Nephron progenitor cell (in vitro differentiated cells): ENCODE measurements around the gene NFATC3.
A peak's percentile ranks its signal among the peaks of the same experiment; 100 is the strongest.
"Not testable (repeated sequence)": the region's sequence is repeated elsewhere in the genome, so short reads cannot be mapped to it uniquely, and the experiment has no call there.

Source experiments
- DNase-seq: peaks from one replicate; pipeline ENCODE4 v3.0.0; 2021
- H3K27ac Mint-ChIP-seq: 2 replicates; pipeline ENCODE4 v1.8.0; 2021; ENCODE audit warnings: mild to moderate bottlenecking, moderate library complexity, mixed read lengths
- H3K27me3 Mint-ChIP-seq: 2 replicates; pipeline ENCODE4 v1.8.0; 2021; ENCODE audit warnings: mild to moderate bottlenecking, low read depth, mixed read lengths; ENCODE audit not compliant: poor library complexity
- H3K36me3 Mint-ChIP-seq: 2 replicates; pipeline ENCODE4 v1.8.0; 2021; ENCODE audit warnings: low read depth, mixed read lengths
- H3K4me1 Mint-ChIP-seq: 2 replicates; pipeline ENCODE4 v1.8.0; 2021; ENCODE audit warnings: mixed read lengths
- H3K4me3 Mint-ChIP-seq: 2 replicates; pipeline ENCODE4 v1.8.0; 2021; ENCODE audit warnings: mild to moderate bottlenecking, moderate library complexity, mixed read lengths
- H3K9me3 Mint-ChIP-seq: 2 replicates; pipeline ENCODE4 v1.8.0; 2021; ENCODE audit warnings: mild to moderate bottlenecking, moderate library complexity, mixed read lengths
- TF ChIP-seq, protein P1 (sequence below): fragments of 200-600 bp; sonication (generic); IDR thresholded peaks from 2 replicates; pipeline ENCODE4 v1.5.0; 2021; ENCODE audit warnings: antibody characterized with exemption

Gene NFATC3

DNA sequence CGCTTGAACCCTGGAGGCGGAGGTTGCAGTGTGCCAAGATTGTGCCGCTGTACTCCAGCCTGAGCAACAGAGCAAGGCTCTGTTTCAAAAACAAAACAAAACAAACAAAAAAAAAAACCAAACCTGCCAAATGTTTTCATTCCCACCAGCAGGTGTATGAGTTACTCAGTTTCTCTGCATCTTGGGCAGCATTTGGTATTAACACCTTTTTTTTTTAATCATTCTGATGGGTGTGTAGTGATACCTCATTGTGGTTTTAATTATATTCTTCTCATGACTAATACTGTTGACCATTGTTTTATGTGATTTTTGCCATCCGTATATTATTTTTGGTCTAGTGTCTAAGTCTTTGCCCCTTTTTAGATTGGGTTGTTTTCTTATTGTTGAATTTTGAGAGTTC lies 15.3 kb downstream of the NFATC3 start:
- no peaks in the 10 kb centered on the region for H3K27me3 Mint-ChIP-seq
- H3K36me3 Mint-ChIP-seq = peaks cover 71% of the 10 kb centered on the region
- TF ChIP-seq, protein P1, sequence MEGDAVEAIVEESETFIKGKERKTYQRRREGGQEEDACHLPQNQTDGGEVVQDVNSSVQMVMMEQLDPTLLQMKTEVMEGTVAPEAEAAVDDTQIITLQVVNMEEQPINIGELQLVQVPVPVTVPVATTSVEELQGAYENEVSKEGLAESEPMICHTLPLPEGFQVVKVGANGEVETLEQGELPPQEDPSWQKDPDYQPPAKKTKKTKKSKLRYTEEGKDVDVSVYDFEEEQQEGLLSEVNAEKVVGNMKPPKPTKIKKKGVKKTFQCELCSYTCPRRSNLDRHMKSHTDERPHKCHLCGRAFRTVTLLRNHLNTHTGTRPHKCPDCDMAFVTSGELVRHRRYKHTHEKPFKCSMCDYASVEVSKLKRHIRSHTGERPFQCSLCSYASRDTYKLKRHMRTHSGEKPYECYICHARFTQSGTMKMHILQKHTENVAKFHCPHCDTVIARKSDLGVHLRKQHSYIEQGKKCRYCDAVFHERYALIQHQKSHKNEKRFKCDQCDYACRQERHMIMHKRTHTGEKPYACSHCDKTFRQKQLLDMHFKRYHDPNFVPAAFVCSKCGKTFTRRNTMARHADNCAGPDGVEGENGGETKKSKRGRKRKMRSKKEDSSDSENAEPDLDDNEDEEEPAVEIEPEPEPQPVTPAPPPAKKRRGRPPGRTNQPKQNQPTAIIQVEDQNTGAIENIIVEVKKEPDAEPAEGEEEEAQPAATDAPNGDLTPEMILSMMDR = no peak
- no peak overlapping the region for H3K4me3 Mint-ChIP-seq
- H3K4me1 Mint-ChIP-seq = no peaks in the 10 kb centered on the region
- peaks cover 46% of the 10 kb centered on the region for H3K9me3 Mint-ChIP-seq
- peak overlapping the region; percentile 16 for H3K27ac Mint-ChIP-seq
- DNase-seq = no peak

GRCh38 chr16:68105611-68106010 lies 20.4 kb downstream of the NFATC3 start:
- H3K9me3 Mint-ChIP-seq = peaks cover 94% of the 10 kb centered on the region
- H3K4me3 Mint-ChIP-seq = no peak overlapping the region
- H3K27me3 Mint-ChIP-seq = no peaks in the 10 kb centered on the region
- no peaks in the 10 kb centered on the region for H3K4me1 Mint-ChIP-seq
- DNase-seq = no peak
- no peak overlapping the region for H3K27ac Mint-ChIP-seq
- peaks cover 90% of the 10 kb centered on the region for H3K36me3 Mint-ChIP-seq
- TF ChIP-seq, protein P1 = no peak

DNA sequence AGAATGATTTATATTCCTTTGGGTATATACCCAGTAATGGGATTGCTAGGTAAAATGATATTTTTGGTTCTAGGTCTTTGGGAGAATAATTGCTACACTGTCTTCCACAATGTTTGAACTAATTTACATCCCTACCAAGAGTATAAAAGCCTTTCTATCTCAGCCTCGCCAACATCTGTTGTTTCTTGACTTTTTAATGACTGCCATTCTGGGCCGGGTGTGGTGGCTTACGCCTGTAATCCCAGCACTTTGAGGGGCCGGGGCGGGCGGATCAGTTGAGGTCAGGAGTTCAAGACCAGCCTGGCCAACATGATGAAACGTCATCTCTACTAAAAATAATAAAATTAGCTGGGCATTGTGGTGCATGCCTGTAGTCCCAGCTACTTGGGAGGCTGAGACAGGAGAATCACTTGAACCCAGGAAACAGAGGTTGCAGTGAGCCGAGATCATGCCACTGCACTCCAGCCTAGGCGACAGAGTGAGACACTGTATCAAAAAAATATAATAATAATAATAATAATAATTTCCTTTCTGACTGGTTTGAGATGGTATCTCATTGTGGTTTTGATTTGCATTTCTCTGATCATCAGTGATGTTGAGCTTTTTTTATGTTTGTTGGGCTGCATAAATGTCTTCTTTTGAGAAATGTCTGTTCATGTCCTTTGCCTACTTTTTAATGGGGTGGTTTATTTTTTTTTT lies 22.2 kb downstream of the NFATC3 start:
- not testable (repeated sequence) for H3K27ac Mint-ChIP-seq, H3K4me1 Mint-ChIP-seq, H3K27me3 Mint-ChIP-seq, DNase-seq, H3K4me3 Mint-ChIP-seq
- Mint-ChIP-seq H3K9me3 (peaks cover 97% of the 10 kb centered on the region), H3K36me3 (peaks cover 90% of the 10 kb centered on the region)

- DNase-seq, H3K27me3 Mint-ChIP-seq, H3K4me3 Mint-ChIP-seq, H3K27ac Mint-ChIP-seq: not testable (repeated sequence)
- H3K36me3 Mint-ChIP-seq = peaks cover 86% of the 10 kb centered on the region
- H3K4me1 Mint-ChIP-seq = peaks cover 11% of the 10 kb centered on the region
- H3K9me3 Mint-ChIP-seq = peaks cover 92% of the 10 kb centered on the region
Measured at GRCh38 chr16:68109156-68109555, 24.0 kb downstream of the NFATC3 start.

DNA sequence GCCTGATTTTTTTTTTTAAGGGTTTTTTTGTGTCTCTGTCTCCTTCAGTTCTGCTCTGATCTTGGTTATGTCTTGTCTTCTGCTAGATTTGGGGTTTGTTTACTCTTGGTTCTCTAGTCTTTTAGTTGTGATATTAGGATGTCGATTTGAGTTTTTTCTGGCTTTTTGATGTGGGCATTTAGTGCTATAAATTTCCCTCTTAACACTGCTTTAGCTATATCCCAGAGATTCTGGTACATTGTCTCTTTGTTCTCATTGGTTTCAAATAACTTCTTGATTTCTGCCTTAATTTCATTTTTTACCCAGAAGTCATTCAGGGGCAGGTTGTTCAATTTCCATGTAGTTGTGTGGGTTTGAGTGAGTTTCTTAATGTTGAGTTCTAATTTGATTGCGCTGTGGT lies 25.4 kb downstream of the NFATC3 start:
- Mint-ChIP-seq H3K36me3 (peaks cover 78% of the 10 kb centered on the region), H3K4me1 (peaks cover 11% of the 10 kb centered on the region), H3K9me3 (peaks cover 85% of the 10 kb centered on the region)
- DNase-seq, H3K4me3 Mint-ChIP-seq, H3K27me3 Mint-ChIP-seq, H3K27ac Mint-ChIP-seq: not testable (repeated sequence)

GRCh38 chr16:68111379-68111778 lies 26.2 kb downstream of the NFATC3 start:
- Mint-ChIP-seq H3K27me3 (peaks cover 5% of the 10 kb centered on the region), H3K36me3 (peaks cover 74% of the 10 kb centered on the region), H3K4me3 (no peak overlapping the region), H3K27ac (no peak overlapping the region), H3K9me3 (peaks cover 80% of the 10 kb centered on the region), H3K4me1 (peaks cover 11% of the 10 kb centered on the region)
- TF ChIP-seq, protein P1 = no peak
- no peak for DNase-seq

GRCh38 chr16:68113059-68113761 lies 28.0 kb downstream of the NFATC3 start:
- peaks cover 11% of the 10 kb centered on the region for H3K4me1 Mint-ChIP-seq
- H3K27me3 Mint-ChIP-seq = peaks cover 5% of the 10 kb centered on the region
- peak; percentile 6 for DNase-seq
- H3K9me3 Mint-ChIP-seq = peaks cover 61% of the 10 kb centered on the region
- peak overlapping the region; percentile 77 for H3K27ac Mint-ChIP-seq
- TF ChIP-seq, protein P1 = no peak
- peak overlapping the region; percentile 6 for H3K4me3 Mint-ChIP-seq
- peaks cover 65% of the 10 kb centered on the region for H3K36me3 Mint-ChIP-seq
